ENCODE data around the gene TMIGD2.

The TMIGD2 gene

GRCh38 chr19:4326215-4326836 lies 24.1 kb upstream of the TMIGD2 start:
- DNase-seq (ENCODE audit: low spot score), result no peak

- DNase-seq (ENCODE audit: low spot score), result no peak
Measured at GRCh38 chr19:4324228-4324627, 22.0 kb upstream of the TMIGD2 start.

GRCh38 chr19:4323692-4324091 lies 21.5 kb upstream of the TMIGD2 start:
- no peak for DNase-seq (ENCODE audit: low spot score)

GRCh38 chr19:4322942-4323665 lies 20.9 kb upstream of the TMIGD2 start:
- no peak for DNase-seq (ENCODE audit: low spot score)

- DNase-seq (ENCODE audit: low spot score), result no peak
Measured at GRCh38 chr19:4320419-4320818, 18.2 kb upstream of the TMIGD2 start.

- DNase-seq (ENCODE audit: low spot score), result no peak
Measured at GRCh38 chr19:4319067-4319718, 17.0 kb upstream of the TMIGD2 start.

GRCh38 chr19:4318460-4318859 lies 16.3 kb upstream of the TMIGD2 start:
- DNase-seq (ENCODE audit: low spot score), result no peak

- no peak for DNase-seq (ENCODE audit: low spot score)
Measured at GRCh38 chr19:4316956-4317355, 14.8 kb upstream of the TMIGD2 start.

- no peak for DNase-seq (ENCODE audit: low spot score)
Measured at GRCh38 chr19:4313847-4314490, 11.8 kb upstream of the TMIGD2 start.

GRCh38 chr19:4310247-4311121 lies 8.3 kb upstream of the TMIGD2 start:
- DNase-seq (ENCODE audit: low spot score), result no peak

GRCh38 chr19:4305659-4306058 lies 3.5 kb upstream of the TMIGD2 start:
- DNase-seq (ENCODE audit: low spot score), result no peak

GRCh38 chr19:4305257-4305612 lies 3.0 kb upstream of the TMIGD2 start:
- no peak for DNase-seq (ENCODE audit: low spot score)

GRCh38 chr19:4304538-4305256 lies 2.5 kb upstream of the TMIGD2 start, which contains the start of gene FSD1:
FSD1 (plus strand) TSS chr19:4304598; CDS start chr19:4304747, 149 bp downstream.
- no peak for DNase-seq (ENCODE audit: low spot score)

GRCh38 chr19:4303819-4304537 lies 1.8 kb upstream of the TMIGD2 start:
- peak; percentile 20 for DNase-seq (ENCODE audit: low spot score)

GRCh38 chr19:4301590-4302242 lies 473 bp downstream of the TMIGD2 start:
- DNase-seq (ENCODE audit: low spot score), result no peak

GRCh38 chr19:4300589-4300988 lies 1.6 kb downstream of the TMIGD2 start:
- DNase-seq (ENCODE audit: low spot score), result no peak

- no peak for DNase-seq (ENCODE audit: low spot score)
Measured at GRCh38 chr19:4298810-4299550, 3.2 kb downstream of the TMIGD2 start.

- DNase-seq (ENCODE audit: low spot score), result no peak
Measured at GRCh38 chr19:4297901-4298809, 4.0 kb downstream of the TMIGD2 start.
